ENCODE measurements around the gene PIEZO1.

PIEZO1 gene

GRCh38 chr16:88785106-88785924 lies at the start of gene PIEZO1:
Gene PIEZO1 (minus strand): TSS chr16:88785220. CDS start chr16:88784964, 256 bp downstream.
- no peaks in the 10 kb centered on the region for H3K9me3 ChIP-seq
- no peaks in the 10 kb centered on the region for H3K36me3 ChIP-seq
- H3K27me3 ChIP-seq, result peaks cover 0 to 4% of the 10 kb centered on the region in 2 donors
- peak; percentile 57 to 84 for DNase-seq
- peaks cover 0 to 45% (median 33%) of the 10 kb centered on the region in 4 donors for H3K4me1 ChIP-seq
- peak; percentile 89 to 94 for TF ChIP-seq CTCF (IDR thresholded peaks at IDR 0.05)
- H3K4me3 ChIP-seq, result peak within 1 kb of the TSS; percentile 76 to 96
- H3K27ac ChIP-seq, result peak within 1 kb of the TSS; percentile 87 to 90
- intact Hi-C loops (cut with DNase I; ENCODE audit: low total_unique reads), result loop anchor here (2.0 to 10.0 kb wide), 2 partner anchors 49 to 341 kb away; no protein-coding TSS in a partner anchor

DNA sequence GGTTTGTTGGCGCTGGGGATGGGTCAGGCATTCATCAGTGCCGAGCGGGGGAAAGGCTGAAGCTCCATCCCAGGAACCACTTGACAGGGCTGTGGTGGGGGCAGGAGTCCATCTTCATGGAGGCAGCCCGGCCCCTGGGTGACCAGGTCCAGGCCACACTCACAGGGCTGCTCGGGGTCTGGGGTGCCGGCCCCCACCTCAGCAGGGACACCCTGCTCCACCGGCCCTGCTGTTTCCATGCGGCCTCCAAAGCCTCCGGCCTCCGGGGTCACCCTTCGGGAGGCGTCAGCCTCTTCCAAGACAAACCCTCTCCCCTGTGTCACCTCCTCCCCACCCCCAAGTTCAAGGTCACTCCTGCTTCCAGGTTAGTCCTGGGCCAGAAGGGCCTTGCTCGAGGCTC lies 49.6 kb upstream of the PIEZO1 start:
- peaks cover 12 to 69% (median 42%) of the 10 kb centered on the region in 3 donors for H3K36me3 ChIP-seq
- H3K9me3 ChIP-seq, result no peaks in the 10 kb centered on the region
- H3K27ac ChIP-seq, result no peak overlapping the region
- intact Hi-C loops (cut with DNase I; ENCODE audit: low total_unique reads), result no loop called here
- no peaks in the 10 kb centered on the region for H3K4me1 ChIP-seq
- H3K27me3 ChIP-seq, result no peaks in the 10 kb centered on the region
- H3K4me3 ChIP-seq, result no peak overlapping the region
- no peak for TF ChIP-seq CTCF (IDR thresholded peaks at IDR 0.05)
- DNase-seq, result no peak

GRCh38 chr16:88833086-88833485 lies 48.1 kb upstream of the PIEZO1 start:
- H3K36me3 ChIP-seq, result peaks cover 11 to 69% (median 33%) of the 10 kb centered on the region in 3 donors

DNA sequence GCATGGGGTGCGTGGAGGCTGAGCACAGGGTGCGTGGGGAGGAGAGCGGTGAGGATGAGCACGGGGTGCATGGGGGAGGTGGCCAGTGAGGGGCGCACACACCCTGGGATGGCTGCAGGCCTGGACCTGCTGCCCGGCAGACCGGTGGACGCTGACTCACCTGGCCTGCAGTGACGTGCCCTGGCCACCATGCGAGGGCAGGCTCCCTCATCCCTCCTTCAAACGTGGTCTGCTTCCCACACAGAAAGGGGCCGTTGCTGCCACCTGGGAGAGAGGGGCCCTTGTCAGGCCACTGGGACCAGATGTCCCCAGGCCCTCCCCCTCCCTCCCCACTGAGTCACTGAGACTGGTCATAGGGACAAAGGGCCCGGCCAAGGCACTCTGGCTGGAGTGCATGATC lies 46.8 kb upstream of the PIEZO1 start:
- no peak for TF ChIP-seq CTCF (IDR thresholded peaks at IDR 0.05)
- no peak overlapping the region for H3K27ac ChIP-seq
- H3K36me3 ChIP-seq, result peaks cover 14 to 69% (median 40%) of the 10 kb centered on the region in 3 donors
- intact Hi-C loops (cut with DNase I; ENCODE audit: low total_unique reads), result no loop called here
- no peak for DNase-seq
- no peaks in the 10 kb centered on the region for H3K9me3 ChIP-seq
- no peaks in the 10 kb centered on the region for H3K27me3 ChIP-seq
- H3K4me1 ChIP-seq, result no peaks in the 10 kb centered on the region
- H3K4me3 ChIP-seq, result no peak overlapping the region

More at GRCh38 chr16:88833086-88833485, 48.1 kb upstream of the PIEZO1 start:
- no peak for TF ChIP-seq CTCF (IDR thresholded peaks at IDR 0.05)
- H3K4me1 ChIP-seq, result no peaks in the 10 kb centered on the region
- no peak for DNase-seq
- no peaks in the 10 kb centered on the region for H3K27me3 ChIP-seq
- intact Hi-C loops (cut with DNase I; ENCODE audit: low total_unique reads), result no loop called here
- H3K9me3 ChIP-seq, result no peaks in the 10 kb centered on the region
- no peak overlapping the region for H3K27ac ChIP-seq
- H3K4me3 ChIP-seq, result no peak overlapping the region

DNA sequence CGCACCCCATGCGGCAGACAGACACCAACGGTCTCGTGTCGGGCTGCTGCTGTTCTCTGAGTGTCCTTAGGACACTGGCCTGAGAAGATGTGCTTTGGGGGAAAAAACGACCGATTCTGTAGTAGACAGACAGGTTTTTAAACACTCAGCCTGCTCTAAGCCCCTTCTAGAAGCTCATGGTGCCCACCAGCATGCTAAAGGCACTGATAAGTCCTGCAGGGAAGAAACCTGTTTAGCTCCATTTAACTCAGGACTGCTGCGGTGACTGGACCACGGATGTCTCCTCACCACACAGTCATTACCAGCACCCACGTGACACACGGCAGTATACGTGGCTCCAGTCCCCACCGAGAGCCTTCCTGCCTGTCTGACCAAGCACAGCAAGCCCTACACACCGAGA lies 45.8 kb upstream of the PIEZO1 start:
- H3K36me3 ChIP-seq, result peaks cover 14 to 74% (median 42%) of the 10 kb centered on the region in 3 donors
- no peak for TF ChIP-seq CTCF (IDR thresholded peaks at IDR 0.05)
- no peak overlapping the region for H3K27ac ChIP-seq
- H3K4me1 ChIP-seq, result no peaks in the 10 kb centered on the region
- H3K9me3 ChIP-seq, result no peaks in the 10 kb centered on the region
- intact Hi-C loops (cut with DNase I; ENCODE audit: low total_unique reads), result no loop called here
- H3K27me3 ChIP-seq, result no peaks in the 10 kb centered on the region
- DNase-seq, result no peak
- no peak overlapping the region for H3K4me3 ChIP-seq

All from tibial artery (tissue), 4 donors.